OCI-LY3 (cell line): Measurements from ENCODE around the gene SLC22A25.

Source experiments
- EZH2phosphoT487 ChIP-seq: fragments of 200-600 bp; shearing (Covaris generic); IDR thresholded peaks from 2 replicates; pipeline ENCODE4 v1.6.1; 2018; ENCODE audit warnings: antibody characterized with exemption, mixed run types, low read depth
- TF ChIP-seq, protein P1 (sequence below): fragments of 200-600, 300-600 bp; sonication (generic); IDR thresholded peaks from 2 replicates; pipeline ENCODE4 v1.5.1; 2014; ENCODE audit warnings: antibody characterized with exemption, low read length, low read depth

DNA sequence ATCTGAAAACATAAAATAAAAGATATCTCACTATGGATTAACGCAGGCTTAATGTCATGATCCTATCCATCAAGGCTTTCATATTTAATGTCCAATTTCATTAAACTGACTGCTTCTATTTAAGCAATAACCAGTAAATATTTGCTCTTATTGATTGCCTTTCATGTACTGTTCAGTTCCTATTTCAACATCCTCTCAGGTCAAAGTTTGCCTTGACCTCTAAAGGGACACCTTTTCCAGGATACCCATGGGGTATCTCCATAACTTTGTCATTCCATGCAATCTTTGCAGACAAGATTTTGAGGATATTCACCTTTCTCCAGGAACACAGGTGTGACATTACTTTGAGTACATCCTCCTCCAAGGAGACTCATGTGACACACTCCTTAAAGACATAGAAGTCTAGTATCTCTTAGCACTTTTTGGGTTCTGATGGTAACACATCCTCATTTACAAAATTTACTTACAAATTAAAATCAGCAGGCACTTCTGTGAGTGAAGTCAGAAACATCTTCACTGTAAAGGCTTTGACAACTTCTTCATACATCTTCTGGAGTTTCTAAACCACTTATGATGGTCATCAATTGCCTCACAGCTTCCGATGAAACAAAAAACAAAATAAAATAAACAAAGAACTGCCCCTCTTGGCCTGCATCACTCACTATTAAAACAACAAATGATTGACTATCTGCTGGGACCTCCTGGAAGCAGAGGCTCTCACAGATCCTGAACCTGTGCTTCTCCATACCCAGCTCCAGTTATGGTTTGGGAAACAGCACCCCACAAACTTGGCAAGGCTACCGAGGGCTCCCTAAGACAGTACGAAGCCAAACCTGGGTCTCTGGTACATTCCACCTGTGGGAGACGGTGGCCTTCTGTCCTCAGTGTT is 7.0 kb upstream of the SLC22A25 start:
- TF ChIP-seq, protein P1, sequence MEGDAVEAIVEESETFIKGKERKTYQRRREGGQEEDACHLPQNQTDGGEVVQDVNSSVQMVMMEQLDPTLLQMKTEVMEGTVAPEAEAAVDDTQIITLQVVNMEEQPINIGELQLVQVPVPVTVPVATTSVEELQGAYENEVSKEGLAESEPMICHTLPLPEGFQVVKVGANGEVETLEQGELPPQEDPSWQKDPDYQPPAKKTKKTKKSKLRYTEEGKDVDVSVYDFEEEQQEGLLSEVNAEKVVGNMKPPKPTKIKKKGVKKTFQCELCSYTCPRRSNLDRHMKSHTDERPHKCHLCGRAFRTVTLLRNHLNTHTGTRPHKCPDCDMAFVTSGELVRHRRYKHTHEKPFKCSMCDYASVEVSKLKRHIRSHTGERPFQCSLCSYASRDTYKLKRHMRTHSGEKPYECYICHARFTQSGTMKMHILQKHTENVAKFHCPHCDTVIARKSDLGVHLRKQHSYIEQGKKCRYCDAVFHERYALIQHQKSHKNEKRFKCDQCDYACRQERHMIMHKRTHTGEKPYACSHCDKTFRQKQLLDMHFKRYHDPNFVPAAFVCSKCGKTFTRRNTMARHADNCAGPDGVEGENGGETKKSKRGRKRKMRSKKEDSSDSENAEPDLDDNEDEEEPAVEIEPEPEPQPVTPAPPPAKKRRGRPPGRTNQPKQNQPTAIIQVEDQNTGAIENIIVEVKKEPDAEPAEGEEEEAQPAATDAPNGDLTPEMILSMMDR: no peak
- TF ChIP-seq EZH2phosphoT487: no peak
